ENCODE results near the gene LRMDA.

Gene LRMDA

GRCh38 chr10:76265441-76266113 is 834.2 kb downstream of the LRMDA start:
- no peak overlapping the region for H3K4me3 ChIP-seq (ENCODE audit: low read length)
- no peak for DNase-seq (ENCODE audit: low read depth)
- TF ChIP-seq CTCF (conservative IDR thresholded peaks at IDR 0.05; ENCODE audit: low read length): no peak

GRCh38 chr10:76268530-76268929 is 837.1 kb downstream of the LRMDA start:
- no peak overlapping the region for H3K4me3 ChIP-seq (ENCODE audit: low read length)
- TF ChIP-seq CTCF (conservative IDR thresholded peaks at IDR 0.05; ENCODE audit: low read length): no peak
- no peak for DNase-seq (ENCODE audit: low read depth)

- DNase-seq (ENCODE audit: low read depth): no peak
- TF ChIP-seq CTCF (conservative IDR thresholded peaks at IDR 0.05; ENCODE audit: low read length): no peak
- H3K4me3 ChIP-seq (ENCODE audit: low read length): no peak overlapping the region
These were observed 837.5 kb downstream of the LRMDA start for GRCh38 chr10:76268954-76269353.

- no peak overlapping the region for H3K4me3 ChIP-seq (ENCODE audit: low read length)
- no peak for DNase-seq (ENCODE audit: low read depth)
- no peak for TF ChIP-seq CTCF (conservative IDR thresholded peaks at IDR 0.05; ENCODE audit: low read length)
These were observed 839.0 kb downstream of the LRMDA start for GRCh38 chr10:76270464-76270863.

- no peak for TF ChIP-seq CTCF (conservative IDR thresholded peaks at IDR 0.05; ENCODE audit: low read length)
- no peak overlapping the region for H3K4me3 ChIP-seq (ENCODE audit: low read length)
- DNase-seq (ENCODE audit: low read depth): no peak
These were observed 843.5 kb downstream of the LRMDA start for GRCh38 chr10:76274933-76275332.

GRCh38 chr10:76278811-76279460 is 847.5 kb downstream of the LRMDA start:
- no peak for DNase-seq (ENCODE audit: low read depth)
- H3K4me3 ChIP-seq (ENCODE audit: low read length): no peak overlapping the region

More at GRCh38 chr10:76278811-76279460, 847.5 kb downstream of the LRMDA start:
- no peak for TF ChIP-seq CTCF (conservative IDR thresholded peaks at IDR 0.05; ENCODE audit: low read length)

Data from AG10803 (cell line).